Testis (tissue), 3 donors: ENCODE data around the gene INHBB. TPM values are rescaled to one million over a fixed set of nuclear protein-coding genes. Genes with fewer than 3 reads are reported as not detected.

ENCODE experiments used
- DNase-seq: peaks from one replicate; pipeline ENCODE4 v3.0.0-alpha.2; 2019
- H3K27ac ChIP-seq, 2 donors: fragments of 200-600 bp; sonication (generic); one replicate each; pipeline ENCODE4 v1.5.1; 2019
- H3K27me3 ChIP-seq: fragments of 200-600 bp; sonication (generic); one replicate; pipeline ENCODE4 v1.5.1; 2019
- H3K36me3 ChIP-seq: fragments of 200-600 bp; sonication (generic); one replicate; pipeline ENCODE4 v1.5.1; 2017; ENCODE audit warnings: low read depth; ENCODE audit errors: missing control alignments
- H3K4me1 ChIP-seq: fragments of 200-600 bp; sonication (generic); one replicate; pipeline ENCODE4 v1.5.1; 2019
- H3K4me3 ChIP-seq, 2 donors: fragments of 200-600 bp; sonication (generic); one replicate each; pipeline ENCODE4 v1.5.1; 2017 to 2019
- H3K9me3 ChIP-seq: fragments of 200-600 bp; sonication (generic); one replicate; pipeline ENCODE4 v1.5.1; 2017
- CTCF ChIP-seq, 3 experiments: fragments of 450-650 bp in 2 of 3; fragments of 200-600 bp in 1 of 3; sonication (generic) in 1 of 3; IDR thresholded peaks; one replicate each; pipeline ENCODE4 v1.5.1; 2016 to 2019; ENCODE audit warnings: antibody characterized with exemption in 3 of 3, mild to moderate bottlenecking in 2 of 3, moderate library complexity in 1 of 3
- POLR2A ChIP-seq: fragments of 450-650 bp; IDR thresholded peaks from one replicate; pipeline ENCODE4 v1.6.1; 2017; ENCODE audit warnings: antibody characterized with exemption, mild to moderate bottlenecking, moderate library complexity
- WGBS, 2 donors: methylation state at CpG; one replicate each; pipeline ENCODE4 v1.1.5; 2018; 5-methylcytosine and 5-hydroxymethylcytosine counted together
- intact Hi-C: fragments of 100-400 bp; cut with DNase I; formaldehyde crosslinking; loops from one replicate; pipeline ENCODE4 v1.15.1; 2023; ENCODE audit warnings: low total_unique reads
- polyA plus RNA-seq: library from polyadenylated mRNA; stranded (reverse); fragments of 350-450 nt; fragmentation: Illumina TruSeq; extraction: RNeasy Lipid Tissue Mini Kit (QIAGEN cat#74804); gene quantifications from one replicate; pipeline ENCODE4 v1.2.3, GENCODE V29; 2014; ENCODE audit warnings: low read depth, low replicate concordance; ENCODE audit not compliant: insufficient read depth
- total RNA-seq, 2 donors: library from RNA; depleted of rRNA; stranded (reverse); fragments of >200 nt; gene quantifications; one replicate each; pipeline ENCODE4 v1.2.3, GENCODE V29; 2016

INHBB gene
- total and polyA plus RNA-seq, 3 donors from 2014 or later: 46.1 to 123 (median 55.4) TPM

DNA sequence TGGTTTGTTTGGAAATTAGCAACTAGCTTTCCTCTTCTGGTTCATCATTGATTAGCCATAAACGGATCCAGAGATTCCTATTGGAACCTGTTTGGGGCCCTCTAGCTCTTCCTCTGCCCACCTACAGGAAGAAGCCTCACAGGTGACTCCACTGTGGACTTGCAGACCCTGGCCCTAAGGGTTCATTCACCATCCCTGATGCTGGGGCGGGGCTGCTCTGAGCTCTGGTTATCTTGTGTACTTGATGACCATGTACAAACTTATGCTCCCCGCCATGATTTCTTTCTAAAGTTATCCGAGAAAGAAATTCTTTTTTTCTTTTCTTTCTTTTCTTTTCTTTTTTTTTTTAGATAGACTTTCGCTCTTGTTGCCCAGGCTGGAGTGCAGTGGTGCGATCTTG lies 33.9 kb upstream of the INHBB start:
- TF ChIP-seq CTCF (IDR thresholded peaks at IDR 0.05) (no peak), POLR2A (no peak)
- Histone ChIP-seq H3K27ac (no peak overlapping the region), H3K36me3 (no peaks in the 10 kb centered on the region), H3K4me3 (no peak overlapping the region), H3K9me3 (no peaks in the 10 kb centered on the region), H3K27me3 (no peaks in the 10 kb centered on the region), H3K4me1 (peaks cover 9% of the 10 kb centered on the region)
- intact Hi-C loops: no loop called here
- WGBS, 2 donors: 67% methylated on average over 6 of the region's 6 CpGs
- no peak for DNase-seq

- peak overlapping the region; percentile 41 to 44 for H3K4me3 ChIP-seq
- DNase-seq: peak; percentile 92
- intact Hi-C loops: no loop called here
- 2 to 3% methylated on average over 36 to 38 of the region's 38 CpGs for WGBS, 2 donors
- H3K9me3 ChIP-seq: no peaks in the 10 kb centered on the region
- peak overlapping the region; percentile 36 to 72 for H3K27ac ChIP-seq
- no peaks in the 10 kb centered on the region for H3K27me3 ChIP-seq
- TF ChIP-seq CTCF (IDR thresholded peaks at IDR 0.05) (peak; percentile 86 to 94 (median 88)), POLR2A (no peak)
- peaks cover 9% of the 10 kb centered on the region for H3K4me1 ChIP-seq
- no peaks in the 10 kb centered on the region for H3K36me3 ChIP-seq
Observed at GRCh38 chr2:120312860-120313694, 32.9 kb upstream of the INHBB start.

DNA sequence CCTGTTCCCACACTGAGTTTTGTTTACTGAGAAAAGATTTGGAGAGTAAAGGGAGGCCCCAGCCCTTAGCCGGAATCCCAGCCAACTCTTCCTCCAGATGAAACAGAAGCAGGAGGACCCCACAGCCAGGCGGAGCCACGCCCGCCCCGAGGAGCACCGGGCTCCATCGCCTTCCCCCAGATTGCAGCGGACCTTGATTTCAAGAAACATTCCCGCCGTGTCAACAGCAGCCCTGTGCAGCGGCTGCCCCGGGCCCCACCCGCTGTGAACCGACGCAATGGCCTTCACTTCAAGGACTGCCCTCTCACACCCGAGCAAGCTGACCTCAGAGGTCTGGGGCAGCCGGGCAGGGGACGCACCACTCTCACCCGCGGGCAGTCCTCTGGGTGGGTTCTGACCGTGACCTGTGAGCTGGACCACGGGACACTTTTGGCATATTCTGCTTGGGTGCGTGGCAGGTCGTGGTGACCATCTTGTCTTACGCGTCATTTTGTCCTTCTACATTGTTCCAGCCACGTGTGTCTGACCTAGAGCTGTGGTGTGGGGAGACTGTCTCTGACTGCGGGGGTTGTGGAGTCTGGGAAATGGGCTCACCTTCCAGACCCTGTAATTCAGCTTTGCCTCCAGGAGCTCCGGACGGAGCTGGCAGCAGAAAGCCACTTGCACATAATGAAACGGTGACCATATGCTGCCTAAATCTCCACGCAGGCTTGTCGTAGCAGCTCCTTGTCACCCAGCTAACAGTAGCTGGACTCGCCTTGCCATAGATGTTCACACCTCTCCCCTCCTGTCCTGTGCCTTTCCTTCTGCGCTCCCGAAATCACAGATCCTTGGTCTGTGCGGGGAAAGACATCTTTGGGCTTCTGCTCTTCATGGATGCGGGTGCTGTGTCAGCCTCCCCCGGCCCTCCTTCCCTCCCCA lies 32.0 kb upstream of the INHBB start:
- TF ChIP-seq CTCF (IDR thresholded peaks at IDR 0.05): no peak
- no peak for TF ChIP-seq POLR2A
- H3K4me3 ChIP-seq: peak overlapping the region; percentile 41 to 44
- DNase-seq: peak; percentile 45
- H3K9me3 ChIP-seq: no peaks in the 10 kb centered on the region
- peaks cover 11% of the 10 kb centered on the region for H3K4me1 ChIP-seq
- intact Hi-C loops: no loop called here
- no peaks in the 10 kb centered on the region for H3K36me3 ChIP-seq
- no peaks in the 10 kb centered on the region for H3K27me3 ChIP-seq
- peak overlapping the region; percentile 36 to 72 for H3K27ac ChIP-seq
- 28 to 31% methylated on average over 23 to 39 of the region's 39 CpGs for WGBS, 2 donors

- Histone ChIP-seq H3K27ac (no peak overlapping the region), H3K4me1 (peaks cover 16% of the 10 kb centered on the region), H3K36me3 (no peaks in the 10 kb centered on the region), H3K27me3 (no peaks in the 10 kb centered on the region), H3K9me3 (no peaks in the 10 kb centered on the region), H3K4me3 (no peak overlapping the region)
- TF ChIP-seq POLR2A (no peak), CTCF (IDR thresholded peaks at IDR 0.05) (no peak)
- 76 to 81% methylated on average over 19 of the region's 19 CpGs for WGBS, 2 donors
- intact Hi-C loops: no loop called here
- peak; percentile 55 for DNase-seq
Observed at GRCh38 chr2:120314690-120315366, 31.1 kb upstream of the INHBB start.
